Breast epithelium (tissue), 3 donors: ENCODE results near the gene FCHSD2.

Experiments
- CTCF ChIP-seq, 3 donors: fragments of 450-650 bp; IDR thresholded peaks; one replicate each; pipeline ENCODE4 v1.5.1; 2016 to 2017; ENCODE audit warnings: antibody characterized with exemption in 3 of 3, mild to moderate bottlenecking in 3 of 3, moderate library complexity in 3 of 3
- POLR2A ChIP-seq: fragments of 450-650 bp; IDR thresholded peaks from one replicate; pipeline ENCODE4 v1.6.1; 2016; ENCODE audit warnings: antibody characterized with exemption, mild to moderate bottlenecking, moderate library complexity
- POLR2AphosphoS5 ChIP-seq, 3 donors: sonication (generic); formaldehyde crosslinking; IDR thresholded peaks; one replicate each; pipeline ENCODE4 v1.6.1; 2017; ENCODE audit warnings: antibody characterized with exemption in 3 of 3

GRCh38 chr11:72904016-72904415, 238.1 kb downstream of the FCHSD2 start:
- TF ChIP-seq CTCF (IDR thresholded peaks at IDR 0.05): no peak
- no peak for TF ChIP-seq POLR2A
- no peak for TF ChIP-seq POLR2AphosphoS5 (IDR thresholded peaks at IDR 0.05)
